ENCODE measurements around the gene BBS9. TPM values are rescaled to one million over a fixed set of nuclear protein-coding genes. Genes with fewer than 3 reads are reported as not detected.

The BBS9 gene
- total and polyA plus RNA-seq, 5 experiments from 2014 or later, result 11.2 to 31.8 (median 12.7) TPM

GRCh38 chr7:33649476-33650441, 520.4 kb downstream of the BBS9 start:
- DNase-seq, result no peak
- POLR2A ChIA-PET, result no interaction called here

GRCh38 chr7:33650828-33651227, 521.5 kb downstream of the BBS9 start:
- peaks cover 0 to 6% (median 0%) of the 10 kb centered on the region in 4 donors for H3K4me1 Mint-ChIP-seq
- DNase-seq (no peak), ATAC-seq (no peak)
- H3K36me3 Mint-ChIP-seq, result peaks cover 13 to 47% (median 22%) of the 10 kb centered on the region in 3 donors
- H3K27me3 Mint-ChIP-seq, result no peaks in the 10 kb centered on the region
- H3K4me3 Mint-ChIP-seq, result no peak overlapping the region
- POLR2A ChIA-PET, result no interaction called here
- H3K9me3 Mint-ChIP-seq, result no peaks in the 10 kb centered on the region
- no peak overlapping the region for H3K27ac Mint-ChIP-seq

More at GRCh38 chr7:33649476-33650441, 520.4 kb downstream of the BBS9 start:
- no peaks in the 10 kb centered on the region for H3K9me3 Mint-ChIP-seq
- no peaks in the 10 kb centered on the region for H3K27me3 Mint-ChIP-seq
- H3K4me1 Mint-ChIP-seq, result peaks cover 0 to 6% (median 0%) of the 10 kb centered on the region in 4 donors
- H3K27ac Mint-ChIP-seq, result no peak overlapping the region
- no peak for ATAC-seq
- no peak overlapping the region for H3K4me3 Mint-ChIP-seq
- H3K36me3 Mint-ChIP-seq, result peaks cover 13 to 52% (median 25%) of the 10 kb centered on the region in 3 donors

GRCh38 chr7:33651998-33652515, 522.7 kb downstream of the BBS9 start:
- H3K27ac Mint-ChIP-seq, result peak overlapping the region in 1 of 10 donors; percentile 61
- H3K36me3 Mint-ChIP-seq, result peaks cover 7 to 43% (median 18%) of the 10 kb centered on the region in 3 donors
- peaks cover 0 to 6% (median 0%) of the 10 kb centered on the region in 4 donors for H3K4me1 Mint-ChIP-seq
- H3K27me3 Mint-ChIP-seq, result no peaks in the 10 kb centered on the region
- H3K4me3 Mint-ChIP-seq, result no peak overlapping the region
- DNase-seq (no peak), ATAC-seq (no peak)
- POLR2A ChIA-PET, result no interaction called here
- H3K9me3 Mint-ChIP-seq, result no peaks in the 10 kb centered on the region

GRCh38 chr7:33654676-33655075, 525.3 kb downstream of the BBS9 start:
- POLR2A ChIA-PET, result no interaction called here
- no peaks in the 10 kb centered on the region for H3K27me3 Mint-ChIP-seq
- peaks cover 0 to 6% (median 0%) of the 10 kb centered on the region in 4 donors for H3K4me1 Mint-ChIP-seq
- no peaks in the 10 kb centered on the region for H3K9me3 Mint-ChIP-seq
- H3K4me3 Mint-ChIP-seq, result no peak overlapping the region
- ATAC-seq (no peak), DNase-seq (no peak)
- H3K27ac Mint-ChIP-seq, result no peak overlapping the region
- peaks cover 4 to 38% (median 18%) of the 10 kb centered on the region in 3 donors for H3K36me3 Mint-ChIP-seq

Other genes with a start within 250 kb of the BBS9 start
- 10 to 100 TPM; 58.5 to 64.6 TPM for gene KBTBD2, start 237.8 kb upstream of the BBS9 start, total RNA-seq
- gene KBTBD2, start 237.8 kb upstream of the BBS9 start, polyA plus RNA-seq, result 10 to 100 TPM; 15.7 to 24.7 (median 16.2) TPM
- gene FKBP9, start 172.1 kb upstream of the BBS9 start, total RNA-seq, result not detected
- under 1 TPM in 1 of 3 donors, not detected in 2; 0.06 TPM for gene FKBP9, start 172.1 kb upstream of the BBS9 start, polyA plus RNA-seq
- 10 to 100 TPM; 52.2 to 53.6 TPM for gene NT5C3A, start 66.8 kb upstream of the BBS9 start, total RNA-seq
- gene NT5C3A, start 66.8 kb upstream of the BBS9 start, polyA plus RNA-seq, result 10 to 100 TPM; 44.6 to 53.9 (median 48.3) TPM
- gene RP9, start 20.2 kb upstream of the BBS9 start, total RNA-seq, result 10 to 100 TPM; 20.2 to 21.7 TPM
- 10 to 100 TPM; 15.3 to 23.9 (median 20.3) TPM for gene RP9, start 20.2 kb upstream of the BBS9 start, polyA plus RNA-seq

Measured in naive thymus-derived CD8-positive, alpha-beta T cell (primary cell).